ENCODE measurements around the gene HMGCL. TPM values are rescaled to one million over a fixed set of nuclear protein-coding genes. Genes with fewer than 3 reads are reported as not detected.

The HMGCL gene
- total RNA-seq, 1 donor from 2014 or later, result 25.3 TPM

DNA sequence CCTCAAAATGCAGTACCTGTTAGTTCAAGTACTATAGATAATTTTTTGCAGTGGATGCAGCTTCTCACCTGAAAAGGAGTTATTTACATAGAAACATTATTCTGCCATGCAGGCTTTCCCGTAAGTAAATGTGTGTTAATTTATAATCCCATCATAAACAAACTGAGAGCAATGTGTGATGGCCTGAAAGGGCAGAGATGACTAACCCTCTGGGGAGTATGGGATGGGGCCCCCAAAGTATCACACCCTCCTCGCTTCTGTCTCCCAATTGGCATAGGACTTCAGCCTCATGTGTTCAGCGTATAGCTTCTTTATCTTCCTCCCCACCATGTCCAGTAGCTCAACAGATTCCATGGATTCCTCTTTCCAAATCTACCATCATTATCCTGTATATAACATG, 7.6 kb downstream of the HMGCL start:
- no peak overlapping the region for H3K4me3 ChIP-seq
- no peak for TF ChIP-seq POLR2A (IDR thresholded peaks at IDR 0.05)
- no peak for TF ChIP-seq CTCF (IDR thresholded peaks at IDR 0.05)
- TF ChIP-seq POLR2AphosphoS5 (IDR thresholded peaks at IDR 0.05; ENCODE audit: insufficient read depth in 1 of 2, low read depth in 1 of 2), result no peak
- H3K4me1 ChIP-seq, result no peaks in the 10 kb centered on the region
- H3K27ac ChIP-seq, result no peak overlapping the region
- peaks cover 0 to 49% of the 10 kb centered on the region in 2 donors for H3K36me3 ChIP-seq
- intact Hi-C loops (cut with DNase I), result loop anchor here (5.0 kb wide), 1 partner anchor 35 kb away; no protein-coding TSS in a partner anchor
- no peaks in the 10 kb centered on the region for H3K27me3 ChIP-seq
- H3K9me3 ChIP-seq, result no peaks in the 10 kb centered on the region
- DNase-seq (ENCODE audit: extremely low spot score in 2 of 2), result no peak

- no peak overlapping the region for H3K4me3 ChIP-seq
- H3K9me3 ChIP-seq, result no peaks in the 10 kb centered on the region
- H3K27me3 ChIP-seq, result no peaks in the 10 kb centered on the region
- intact Hi-C loops (cut with DNase I), result loop anchor here (5.0 kb wide), 1 partner anchor 35 kb away; no protein-coding TSS in a partner anchor
- no peaks in the 10 kb centered on the region for H3K4me1 ChIP-seq
- no peak overlapping the region for H3K27ac ChIP-seq
- no peak for DNase-seq (ENCODE audit: extremely low spot score in 2 of 2)
- H3K36me3 ChIP-seq, result peaks cover 0 to 56% of the 10 kb centered on the region in 2 donors
- no peak for TF ChIP-seq CTCF (IDR thresholded peaks at IDR 0.05)
- TF ChIP-seq POLR2AphosphoS5 (IDR thresholded peaks at IDR 0.05; ENCODE audit: insufficient read depth in 1 of 2, low read depth in 1 of 2), result no peak
- TF ChIP-seq POLR2A (IDR thresholded peaks at IDR 0.05), result no peak
Measured at GRCh38 chr1:23816906-23817305, 8.3 kb downstream of the HMGCL start.

DNA sequence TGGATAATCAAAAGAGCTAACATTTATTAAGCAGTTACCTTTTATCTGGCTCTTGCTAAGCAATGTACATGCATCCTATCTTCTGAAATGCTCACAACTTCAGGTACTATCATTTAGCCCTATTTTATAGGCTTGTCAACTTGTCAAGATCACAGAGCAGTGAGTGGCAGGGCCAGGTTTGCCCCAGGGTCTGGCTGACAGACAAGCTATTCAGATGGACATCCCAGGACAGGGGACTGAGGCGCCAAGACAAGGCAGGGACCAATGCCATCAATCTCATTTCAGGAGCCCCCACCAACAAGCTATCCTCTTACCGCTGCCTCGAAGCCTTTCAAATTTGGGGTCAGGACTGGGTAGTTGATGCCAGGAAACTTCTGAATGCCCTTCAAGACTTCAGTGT, 8.9 kb downstream of the HMGCL start:
- TF ChIP-seq POLR2AphosphoS5 (IDR thresholded peaks at IDR 0.05; ENCODE audit: insufficient read depth in 1 of 2, low read depth in 1 of 2) (no peak), POLR2A (IDR thresholded peaks at IDR 0.05) (no peak), CTCF (IDR thresholded peaks at IDR 0.05) (no peak)
- H3K27ac ChIP-seq, result no peak overlapping the region
- H3K4me3 ChIP-seq, result no peak overlapping the region
- no peaks in the 10 kb centered on the region for H3K9me3 ChIP-seq
- H3K27me3 ChIP-seq, result no peaks in the 10 kb centered on the region
- H3K4me1 ChIP-seq, result no peaks in the 10 kb centered on the region
- DNase-seq (ENCODE audit: extremely low spot score in 2 of 2), result no peak
- peaks cover 0 to 56% of the 10 kb centered on the region in 2 donors for H3K36me3 ChIP-seq
- intact Hi-C loops (cut with DNase I), result loop anchor here (5.0 kb wide), 1 partner anchor 36 kb away; no protein-coding TSS in a partner anchor

- no peak for DNase-seq (ENCODE audit: extremely low spot score in 2 of 2)
- Histone ChIP-seq H3K27me3 (no peaks in the 10 kb centered on the region), H3K27ac (no peak overlapping the region), H3K4me1 (no peaks in the 10 kb centered on the region), H3K9me3 (no peaks in the 10 kb centered on the region), H3K4me3 (no peak overlapping the region), H3K36me3 (peaks cover 0 to 56% of the 10 kb centered on the region in 2 donors)
- intact Hi-C loops (cut with DNase I), result no loop called here
- TF ChIP-seq CTCF (IDR thresholded peaks at IDR 0.05) (no peak), POLR2AphosphoS5 (IDR thresholded peaks at IDR 0.05; ENCODE audit: insufficient read depth in 1 of 2, low read depth in 1 of 2) (no peak), POLR2A (IDR thresholded peaks at IDR 0.05) (no peak)
Measured at GRCh38 chr1:23814016-23814415, 11.2 kb downstream of the HMGCL start.

- Histone ChIP-seq H3K36me3 (peaks cover 0 to 37% of the 10 kb centered on the region in 2 donors), H3K9me3 (no peaks in the 10 kb centered on the region)
- intact Hi-C loops (cut with DNase I), result no loop called here
Measured at GRCh38 chr1:23810818-23811540, 14.2 kb downstream of the HMGCL start.

More at GRCh38 chr1:23810818-23811540, 14.2 kb downstream of the HMGCL start:
- no peaks in the 10 kb centered on the region for H3K4me1 ChIP-seq
- no peak overlapping the region for H3K4me3 ChIP-seq
- H3K27me3 ChIP-seq, result no peaks in the 10 kb centered on the region
- DNase-seq (ENCODE audit: extremely low spot score in 2 of 2), result no peak
- H3K27ac ChIP-seq, result no peak overlapping the region
- TF ChIP-seq POLR2AphosphoS5 (IDR thresholded peaks at IDR 0.05; ENCODE audit: insufficient read depth in 1 of 2, low read depth in 1 of 2), result no peak
- peak in 1 of 3 experiments; percentile 48 for TF ChIP-seq CTCF (IDR thresholded peaks at IDR 0.05)
